Measurements from ENCODE around the gene TMTC4. TPM values are rescaled to one million over a fixed set of nuclear protein-coding genes. Genes with fewer than 3 reads are reported as not detected.
A peak's percentile ranks its signal among the peaks of the same experiment; 100 is the strongest.

Gene TMTC4
- total RNA-seq, 2 donors from 2014 or later: 16.1 to 18.1 TPM

GRCh38 chr13:100662468-100663211 lies 12.0 kb downstream of the TMTC4 start:
- Mint-ChIP-seq H3K4me1 (ENCODE audit: low read depth) (peaks cover 9% of the 10 kb centered on the region), H3K27ac (peak overlapping the region; percentile 33), H3K9me3 (no peaks in the 10 kb centered on the region), H3K27me3 (ENCODE audit: low read depth) (no peaks in the 10 kb centered on the region), H3K36me3 (ENCODE audit: insufficient read depth in 2 of 2) (peaks cover 1 to 15% of the 10 kb centered on the region in 2 donors), H3K4me3 (no peak overlapping the region)
- DNase-seq: no peak
- no peak for ATAC-seq (replicated peaks in 1 of 2)

GRCh38 chr13:100660761-100661160 lies 13.8 kb downstream of the TMTC4 start:
- DNase-seq (no peak), ATAC-seq (replicated peaks in 1 of 2) (no peak)
- Mint-ChIP-seq H3K9me3 (no peaks in the 10 kb centered on the region), H3K36me3 (ENCODE audit: insufficient read depth in 2 of 2) (peaks cover 1 to 15% of the 10 kb centered on the region in 2 donors), H3K27me3 (ENCODE audit: low read depth) (no peaks in the 10 kb centered on the region), H3K4me1 (ENCODE audit: low read depth) (peaks cover 9% of the 10 kb centered on the region), H3K4me3 (no peak overlapping the region), H3K27ac (no peak overlapping the region)

- ATAC-seq (replicated peaks in 1 of 2) (no peak), DNase-seq (no peak)
- Mint-ChIP-seq H3K9me3 (no peaks in the 10 kb centered on the region), H3K27me3 (ENCODE audit: low read depth) (no peaks in the 10 kb centered on the region), H3K27ac (no peak overlapping the region), H3K4me1 (ENCODE audit: low read depth) (peaks cover 9% of the 10 kb centered on the region), H3K36me3 (ENCODE audit: insufficient read depth in 2 of 2) (peaks cover 2 to 9% of the 10 kb centered on the region in 2 donors), H3K4me3 (no peak overlapping the region)
These were observed 15.0 kb downstream of the TMTC4 start for GRCh38 chr13:100659578-100659977.

GRCh38 chr13:100658363-100658762 lies 16.2 kb downstream of the TMTC4 start:
- H3K36me3 Mint-ChIP-seq (ENCODE audit: insufficient read depth in 2 of 2): peaks cover 2 to 8% of the 10 kb centered on the region in 2 donors
- no peaks in the 10 kb centered on the region for H3K27me3 Mint-ChIP-seq (ENCODE audit: low read depth)
- no peak overlapping the region for H3K4me3 Mint-ChIP-seq
- H3K9me3 Mint-ChIP-seq: no peaks in the 10 kb centered on the region
- ATAC-seq (replicated peaks in 1 of 2) (peak; percentile 25 to 44), DNase-seq (no peak)
- H3K4me1 Mint-ChIP-seq (ENCODE audit: low read depth): peaks cover 9% of the 10 kb centered on the region
- H3K27ac Mint-ChIP-seq: no peak overlapping the region

GRCh38 chr13:100657881-100658315 lies 16.7 kb downstream of the TMTC4 start:
- Mint-ChIP-seq H3K27me3 (ENCODE audit: low read depth) (no peaks in the 10 kb centered on the region), H3K4me3 (no peak overlapping the region), H3K36me3 (ENCODE audit: insufficient read depth in 2 of 2) (peaks cover 2 to 7% of the 10 kb centered on the region in 2 donors), H3K27ac (no peak overlapping the region), H3K9me3 (no peaks in the 10 kb centered on the region), H3K4me1 (ENCODE audit: low read depth) (peaks cover 9% of the 10 kb centered on the region)
- DNase-seq (no peak), ATAC-seq (replicated peaks in 1 of 2) (no peak)

GRCh38 chr13:100652510-100652909 lies 22.1 kb downstream of the TMTC4 start:
- H3K27me3 Mint-ChIP-seq (ENCODE audit: low read depth): no peaks in the 10 kb centered on the region
- H3K9me3 Mint-ChIP-seq: no peaks in the 10 kb centered on the region
- H3K4me1 Mint-ChIP-seq (ENCODE audit: low read depth): no peaks in the 10 kb centered on the region
- H3K36me3 Mint-ChIP-seq (ENCODE audit: insufficient read depth in 2 of 2): peaks cover 2 to 6% of the 10 kb centered on the region in 2 donors
- H3K4me3 Mint-ChIP-seq: no peak overlapping the region
- H3K27ac Mint-ChIP-seq: no peak overlapping the region
- DNase-seq: no peak
- no peak for ATAC-seq (replicated peaks in 1 of 2)

GRCh38 chr13:100650326-100650725 lies 24.3 kb downstream of the TMTC4 start:
- H3K27ac Mint-ChIP-seq: no peak overlapping the region
- no peaks in the 10 kb centered on the region for H3K9me3 Mint-ChIP-seq
- H3K4me1 Mint-ChIP-seq (ENCODE audit: low read depth): no peaks in the 10 kb centered on the region
- DNase-seq (no peak), ATAC-seq (replicated peaks in 1 of 2) (no peak)
- H3K27me3 Mint-ChIP-seq (ENCODE audit: low read depth): no peaks in the 10 kb centered on the region
- peaks cover under 1 to 6% of the 10 kb centered on the region in 2 donors for H3K36me3 Mint-ChIP-seq (ENCODE audit: insufficient read depth in 2 of 2)
- no peak overlapping the region for H3K4me3 Mint-ChIP-seq

- H3K4me1 Mint-ChIP-seq (ENCODE audit: low read depth): no peaks in the 10 kb centered on the region
- no peak overlapping the region for H3K27ac Mint-ChIP-seq
- DNase-seq (no peak), ATAC-seq (replicated peaks in 1 of 2) (no peak)
- no peaks in the 10 kb centered on the region for H3K9me3 Mint-ChIP-seq
- no peaks in the 10 kb centered on the region for H3K27me3 Mint-ChIP-seq (ENCODE audit: low read depth)
- H3K4me3 Mint-ChIP-seq: no peak overlapping the region
- H3K36me3 Mint-ChIP-seq (ENCODE audit: insufficient read depth in 2 of 2): peaks cover 0 to 6% of the 10 kb centered on the region in 2 donors
These were observed 26.2 kb downstream of the TMTC4 start for GRCh38 chr13:100648354-100648753.

GRCh38 chr13:100646871-100647270 lies 27.7 kb downstream of the TMTC4 start:
- ATAC-seq (replicated peaks in 1 of 2) (no peak), DNase-seq (no peak)
- Mint-ChIP-seq H3K36me3 (ENCODE audit: insufficient read depth in 2 of 2) (peaks cover 0 to 3% of the 10 kb centered on the region in 2 donors), H3K4me1 (ENCODE audit: low read depth) (no peaks in the 10 kb centered on the region), H3K27ac (no peak overlapping the region), H3K9me3 (no peaks in the 10 kb centered on the region), H3K27me3 (ENCODE audit: low read depth) (no peaks in the 10 kb centered on the region), H3K4me3 (no peak overlapping the region)

GRCh38 chr13:100646030-100646673 lies 28.4 kb downstream of the TMTC4 start:
- no peak for DNase-seq
- Mint-ChIP-seq H3K4me3 (no peak overlapping the region), H3K36me3 (ENCODE audit: insufficient read depth in 2 of 2) (peaks cover 0 to 5% of the 10 kb centered on the region in 2 donors)

GRCh38 chr13:100645382-100645781 lies 29.2 kb downstream of the TMTC4 start:
- DNase-seq (no peak), ATAC-seq (replicated peaks in 1 of 2) (no peak)
- H3K36me3 Mint-ChIP-seq (ENCODE audit: insufficient read depth in 2 of 2): peaks cover 0 to 5% of the 10 kb centered on the region in 2 donors
- H3K27ac Mint-ChIP-seq: peak overlapping the region; percentile 43
- H3K4me3 Mint-ChIP-seq: no peak overlapping the region
- H3K9me3 Mint-ChIP-seq: no peaks in the 10 kb centered on the region
- H3K27me3 Mint-ChIP-seq (ENCODE audit: low read depth): no peaks in the 10 kb centered on the region
- H3K4me1 Mint-ChIP-seq (ENCODE audit: low read depth): no peaks in the 10 kb centered on the region

More at GRCh38 chr13:100646030-100646673, 28.4 kb downstream of the TMTC4 start:
- H3K9me3 Mint-ChIP-seq: no peaks in the 10 kb centered on the region
- no peaks in the 10 kb centered on the region for H3K27me3 Mint-ChIP-seq (ENCODE audit: low read depth)
- no peaks in the 10 kb centered on the region for H3K4me1 Mint-ChIP-seq (ENCODE audit: low read depth)
- H3K27ac Mint-ChIP-seq: no peak overlapping the region
- ATAC-seq (replicated peaks in 1 of 2): no peak

- H3K4me3 Mint-ChIP-seq: no peak overlapping the region
- no peak overlapping the region for H3K27ac Mint-ChIP-seq
- no peaks in the 10 kb centered on the region for H3K27me3 Mint-ChIP-seq (ENCODE audit: low read depth)
- peaks cover 0 to 5% of the 10 kb centered on the region in 2 donors for H3K36me3 Mint-ChIP-seq (ENCODE audit: insufficient read depth in 2 of 2)
- ATAC-seq (replicated peaks in 1 of 2) (no peak), DNase-seq (no peak)
- no peaks in the 10 kb centered on the region for H3K9me3 Mint-ChIP-seq
- no peaks in the 10 kb centered on the region for H3K4me1 Mint-ChIP-seq (ENCODE audit: low read depth)
These were observed 30.2 kb downstream of the TMTC4 start for GRCh38 chr13:100644371-100644770.

- Mint-ChIP-seq H3K36me3 (ENCODE audit: insufficient read depth in 2 of 2) (peaks cover 0 to 5% of the 10 kb centered on the region in 2 donors), H3K27me3 (ENCODE audit: low read depth) (no peaks in the 10 kb centered on the region)
These were observed 36.8 kb downstream of the TMTC4 start for GRCh38 chr13:100637796-100638195.

More at GRCh38 chr13:100637796-100638195, 36.8 kb downstream of the TMTC4 start:
- H3K4me3 Mint-ChIP-seq: no peak overlapping the region
- H3K27ac Mint-ChIP-seq: no peak overlapping the region
- H3K9me3 Mint-ChIP-seq: no peaks in the 10 kb centered on the region
- no peaks in the 10 kb centered on the region for H3K4me1 Mint-ChIP-seq (ENCODE audit: low read depth)
- DNase-seq (no peak), ATAC-seq (replicated peaks in 1 of 2) (no peak)
